ENCODE data around the gene TRIAP1.

GRCh38 chr12:120495186-120495730 lies 49.1 kb upstream of the TRIAP1 start:
- TF ChIP-seq CTCF (optimal IDR thresholded peaks at IDR 0.05 in 1 of 3, IDR thresholded peaks at IDR 0.05 in 1 of 3, conservative IDR thresholded peaks at IDR 0.05 in 1 of 3; ENCODE audit: extremely low read depth in 1 of 3, insufficient read depth in 2 of 3, low read length in 3 of 3) (no peak), EZH2 (IDR thresholded peaks at IDR 0.05; ENCODE audit: low read length) (no peak)
